Adrenal gland (tissue), 12 donors: ENCODE data around the gene ALOX5. TPM values are rescaled to one million over a fixed set of nuclear protein-coding genes. Genes with fewer than 3 reads are reported as not detected.

Experiments used
- DNase-seq, 7 donors: peaks; one replicate each; pipeline ENCODE4 v3.0.0-alpha.2; 2019 to 2020
- H3K27ac ChIP-seq, 5 donors: fragments of 200-600 bp; sonication (generic) in 4 of 5; 1 replicate in 3 of 5; 2 replicates in 2 of 5; pipeline versions ENCODE4 v1.5.1 to v1.8.0; 2016 to 2020; ENCODE audit warnings: mild to moderate bottlenecking in 1 of 5
- H3K27me3 ChIP-seq: fragments of 200-600 bp; 2 replicates; pipeline ENCODE4 v1.8.0; 2021
- H3K36me3 ChIP-seq, 2 donors: fragments of 200-600 bp; replicated peaks in 1 of 2; 1 replicate in 1 of 2; 2 replicates in 1 of 2; pipeline versions ENCODE4 v1.5.1 to v1.8.0; 2018 to 2022
- H3K4me1 ChIP-seq, 2 donors: fragments of 200-600 bp; replicated peaks in 1 of 2; 1 replicate in 1 of 2; 2 replicates in 1 of 2; pipeline versions ENCODE4 v1.5.1 to v1.8.0; 2018 to 2021
- H3K4me3 ChIP-seq, 4 donors: fragments of 200-600 bp; sonication (generic) in 3 of 4; one replicate each; pipeline ENCODE4 v1.5.1; 2016 to 2018
- H3K9me3 ChIP-seq, 3 donors: fragments of 200-600 bp; sonication (generic) in 1 of 3; replicated peaks in 1 of 3; 1 replicate in 2 of 3; 2 replicates in 1 of 3; pipeline versions ENCODE4 v1.5.1 to v1.8.0; 2016 to 2021
- POLR2A ChIP-seq, 2 donors: fragments of 450-650 bp; IDR thresholded peaks; one replicate each; pipeline ENCODE4 v1.6.1; 2017; ENCODE audit warnings: antibody characterized with exemption in 2 of 2, mild to moderate bottlenecking in 2 of 2, moderate library complexity in 1 of 2
- WGBS, 4 donors: extraction: QIAGEN DNeasy Blood & Tissue Kit in 2 of 4; methylation state at CpG; one replicate each; pipeline versions ENCODE4 v1.1.5 to v1.1.7; 2013 to 2017; 5-methylcytosine and 5-hydroxymethylcytosine counted together
- intact Hi-C, 2 donors: fragments of 100-400 bp; cut with DNase I; formaldehyde crosslinking; loops; one replicate each; pipeline versions ENCODE4 v1.14.1 to v1.15.0; 2022 to 2023
- polyA plus RNA-seq, 3 donors: library from polyadenylated mRNA; stranded (reverse); fragments of 200-250 nt in 2 of 3; fragments of 350-450 nt in 1 of 3; fragmentation: Illumina TruSeq in 1 of 3; extraction: RNeasy Lipid Tissue Mini Kit (QIAGEN cat#74804) in 1 of 3; gene quantifications; one replicate each; pipeline ENCODE4 v1.2.3, GENCODE V29; 2013 to 2014
- total RNA-seq, 9 donors: library from RNA; depleted of rRNA in 4 of 9; stranded (reverse); fragments of >200 nt in 4 of 9; fragments of 120-200 nt in 1 of 9; fragmentation: NEBNext Ultra II Directional in 1 of 9; extraction: Animal tissue kit (Norgen Biotek cat#: 25700) in 1 of 9; gene quantifications; one replicate each; pipeline versions ENCODE4 v1.1.0 to v1.2.4, GENCODE V29; 2013 to 2023
- TF ChIP-seq, protein P1 (sequence below), 6 experiments: fragments of 450-650 bp in 4 of 6; fragments of 200-600 bp in 2 of 6; sonication (generic) in 1 of 6; IDR thresholded peaks; 1 replicate in 5 of 6; 2 replicates in 1 of 6; pipeline versions ENCODE4 v1.5.1 to v1.8.0; 2016 to 2021; ENCODE audit warnings: antibody characterized with exemption in 6 of 6, mild to moderate bottlenecking in 2 of 6, moderate library complexity in 1 of 6
- donor health status: healthy with polysubstance abuse.
- donor health status: Bipolar disorder and iron deficiency.
- donor health status: DM: yes; HTN: yes; CAD: no.
- donor health status: DM: no; HTN: no; CAD: no.
- donor health status: DM: no; HTN: no; CAD: no.
- donor health status: DM: yes; HTN: yes; CAD: no.

Gene ALOX5
- total and polyA plus RNA-seq, 12 donors = 1.00 to 60.0 (median 17.7) TPM

DNA sequence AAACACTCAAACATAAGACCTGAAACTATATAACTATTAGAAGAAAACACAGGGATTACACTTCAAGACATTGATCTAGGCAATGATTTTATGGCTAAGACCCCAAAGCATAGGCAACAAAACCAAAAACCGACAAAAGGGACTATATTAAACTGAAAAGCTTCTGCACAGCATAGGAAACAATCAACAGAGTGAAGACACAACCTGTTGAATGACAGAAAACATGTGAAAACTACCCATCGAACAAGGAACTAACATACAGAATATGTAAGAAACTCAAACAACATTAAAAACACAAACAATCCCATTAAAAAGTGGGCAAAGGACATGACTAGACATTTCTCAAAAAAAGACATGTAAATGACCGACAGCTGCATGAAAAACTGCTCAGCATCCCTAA lies 109.0 kb downstream of the ALOX5 start:
- Histone ChIP-seq H3K4me3 (no peak overlapping the region), H3K27ac (no peak overlapping the region), H3K4me1 (no peaks in the 10 kb centered on the region), H3K36me3 (no peaks in the 10 kb centered on the region), H3K9me3 (no peaks in the 10 kb centered on the region), H3K27me3 (no peaks in the 10 kb centered on the region)
- DNase-seq = no peak
- TF ChIP-seq POLR2A (IDR thresholded peaks at IDR 0.05) = no peak
- TF ChIP-seq, protein P1, sequence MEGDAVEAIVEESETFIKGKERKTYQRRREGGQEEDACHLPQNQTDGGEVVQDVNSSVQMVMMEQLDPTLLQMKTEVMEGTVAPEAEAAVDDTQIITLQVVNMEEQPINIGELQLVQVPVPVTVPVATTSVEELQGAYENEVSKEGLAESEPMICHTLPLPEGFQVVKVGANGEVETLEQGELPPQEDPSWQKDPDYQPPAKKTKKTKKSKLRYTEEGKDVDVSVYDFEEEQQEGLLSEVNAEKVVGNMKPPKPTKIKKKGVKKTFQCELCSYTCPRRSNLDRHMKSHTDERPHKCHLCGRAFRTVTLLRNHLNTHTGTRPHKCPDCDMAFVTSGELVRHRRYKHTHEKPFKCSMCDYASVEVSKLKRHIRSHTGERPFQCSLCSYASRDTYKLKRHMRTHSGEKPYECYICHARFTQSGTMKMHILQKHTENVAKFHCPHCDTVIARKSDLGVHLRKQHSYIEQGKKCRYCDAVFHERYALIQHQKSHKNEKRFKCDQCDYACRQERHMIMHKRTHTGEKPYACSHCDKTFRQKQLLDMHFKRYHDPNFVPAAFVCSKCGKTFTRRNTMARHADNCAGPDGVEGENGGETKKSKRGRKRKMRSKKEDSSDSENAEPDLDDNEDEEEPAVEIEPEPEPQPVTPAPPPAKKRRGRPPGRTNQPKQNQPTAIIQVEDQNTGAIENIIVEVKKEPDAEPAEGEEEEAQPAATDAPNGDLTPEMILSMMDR (IDR thresholded peaks at IDR 0.05) = no peak
- WGBS, 4 donors = 91 to 97% (median 91%) methylated on average over 3 of the region's 3 CpGs
- intact Hi-C loops = no loop called here

DNA sequence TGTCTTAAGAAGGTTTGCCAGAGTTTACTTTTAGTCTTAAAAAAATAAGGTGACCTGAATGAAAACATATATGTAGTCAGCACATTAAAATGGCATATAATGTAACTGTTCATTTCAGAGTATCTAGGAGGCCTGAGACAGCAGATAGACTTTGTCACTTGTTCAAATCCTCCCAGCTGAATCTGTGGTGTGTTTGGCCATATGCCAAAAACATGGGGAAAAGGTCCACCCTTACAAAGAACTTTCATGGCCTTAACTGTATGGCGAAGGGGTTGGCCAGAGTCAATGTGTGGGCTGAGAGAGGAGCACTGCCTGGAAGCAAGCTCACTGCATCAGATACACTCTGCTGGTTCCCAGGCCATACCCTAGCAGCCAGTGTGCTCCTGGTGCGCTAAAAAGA lies 113.7 kb downstream of the ALOX5 start:
- H3K9me3 ChIP-seq = no peaks in the 10 kb centered on the region
- TF ChIP-seq, protein P1 (IDR thresholded peaks at IDR 0.05) = no peak
- no peak for TF ChIP-seq POLR2A (IDR thresholded peaks at IDR 0.05)
- DNase-seq = no peak
- 97 to 100% (median 99%) methylated on average over 1 to 2 of the region's 2 CpGs for WGBS, 4 donors
- intact Hi-C loops = no loop called here
- no peaks in the 10 kb centered on the region for H3K27me3 ChIP-seq
- H3K4me1 ChIP-seq = no peaks in the 10 kb centered on the region
- no peaks in the 10 kb centered on the region for H3K36me3 ChIP-seq
- no peak overlapping the region for H3K27ac ChIP-seq
- H3K4me3 ChIP-seq = no peak overlapping the region

GRCh38 chr10:45488365-45488764 lies 114.3 kb downstream of the ALOX5 start:
- no peaks in the 10 kb centered on the region for H3K36me3 ChIP-seq
- no peak overlapping the region for H3K27ac ChIP-seq
- TF ChIP-seq POLR2A (IDR thresholded peaks at IDR 0.05) = no peak
- TF ChIP-seq, protein P1 (IDR thresholded peaks at IDR 0.05) = no peak
- no peaks in the 10 kb centered on the region for H3K4me1 ChIP-seq
- DNase-seq = no peak
- H3K27me3 ChIP-seq = no peaks in the 10 kb centered on the region
- H3K4me3 ChIP-seq = no peak overlapping the region
- intact Hi-C loops = no loop called here
- no peaks in the 10 kb centered on the region for H3K9me3 ChIP-seq
- 93 to 98% (median 94%) methylated on average over 8 to 10 of the region's 10 CpGs for WGBS, 4 donors

GRCh38 chr10:45490277-45490676 lies 116.3 kb downstream of the ALOX5 start:
- TF ChIP-seq, protein P1 (IDR thresholded peaks at IDR 0.05) = no peak
- TF ChIP-seq POLR2A (IDR thresholded peaks at IDR 0.05) = no peak

More at GRCh38 chr10:45490277-45490676, 116.3 kb downstream of the ALOX5 start:
- H3K4me3 ChIP-seq = no peak overlapping the region
- peaks cover 0 to 2% (median 0%) of the 10 kb centered on the region in 3 donors for H3K9me3 ChIP-seq
- no peak overlapping the region for H3K27ac ChIP-seq
- intact Hi-C loops = no loop called here
- 93 to 97% (median 94%) methylated on average over 3 of the region's 3 CpGs for WGBS, 4 donors
- no peaks in the 10 kb centered on the region for H3K36me3 ChIP-seq
- no peaks in the 10 kb centered on the region for H3K4me1 ChIP-seq
- H3K27me3 ChIP-seq = no peaks in the 10 kb centered on the region
- DNase-seq = no peak
